ENCODE measurements around the gene CAMTA1.

CAMTA1 gene

DNA sequence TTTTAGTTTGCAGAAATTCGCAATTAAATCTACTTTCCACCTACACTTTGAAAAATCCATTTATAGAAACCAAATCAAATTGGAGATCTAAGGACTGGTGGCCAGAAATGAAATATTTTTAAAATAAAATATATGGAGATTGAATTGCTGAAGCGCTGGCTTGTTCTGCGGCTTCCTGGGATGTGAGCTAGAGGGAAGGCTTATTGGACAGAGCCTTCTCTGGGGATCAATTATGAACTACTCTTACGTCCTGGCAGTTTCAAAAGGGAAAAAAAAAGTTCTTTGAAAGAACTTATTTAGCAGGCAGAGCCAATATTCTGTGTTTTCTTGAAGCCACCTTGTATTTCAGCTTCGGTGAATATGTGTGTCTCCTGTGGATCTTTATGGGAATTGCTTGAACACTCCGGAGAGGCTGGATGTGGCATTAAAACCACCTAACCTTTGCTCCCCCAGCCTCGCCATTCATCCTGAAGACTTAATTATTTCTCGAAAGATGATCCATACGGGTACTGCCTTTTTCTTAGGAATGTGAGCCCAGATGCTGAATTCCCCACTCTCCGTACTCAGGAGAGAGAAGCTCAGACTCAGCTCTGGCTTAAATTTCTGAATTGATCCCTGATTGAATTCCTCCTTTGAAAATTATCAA is 506.9 kb downstream of the CAMTA1 start:
- Histone ChIP-seq H3K4me3 (ENCODE audit: low read depth in 1 of 2, low read length in 2 of 2) (no peak overlapping the region), H3K9me3 (ENCODE audit: low read length) (peaks cover 6% of the 10 kb centered on the region), H3K9ac (ENCODE audit: low read length) (no peak overlapping the region), H3K27ac (ENCODE audit: low read depth, low read length) (no peak overlapping the region), H3K4me1 (ENCODE audit: insufficient read depth, low read length) (peaks cover 27% of the 10 kb centered on the region), H3K36me3 (ENCODE audit: insufficient read depth, low read length) (no peaks in the 10 kb centered on the region), H3K27me3 (ENCODE audit: control insufficient read depth in 1 of 2, insufficient read depth in 2 of 2, low read length in 2 of 2) (no peaks in the 10 kb centered on the region)

DNA sequence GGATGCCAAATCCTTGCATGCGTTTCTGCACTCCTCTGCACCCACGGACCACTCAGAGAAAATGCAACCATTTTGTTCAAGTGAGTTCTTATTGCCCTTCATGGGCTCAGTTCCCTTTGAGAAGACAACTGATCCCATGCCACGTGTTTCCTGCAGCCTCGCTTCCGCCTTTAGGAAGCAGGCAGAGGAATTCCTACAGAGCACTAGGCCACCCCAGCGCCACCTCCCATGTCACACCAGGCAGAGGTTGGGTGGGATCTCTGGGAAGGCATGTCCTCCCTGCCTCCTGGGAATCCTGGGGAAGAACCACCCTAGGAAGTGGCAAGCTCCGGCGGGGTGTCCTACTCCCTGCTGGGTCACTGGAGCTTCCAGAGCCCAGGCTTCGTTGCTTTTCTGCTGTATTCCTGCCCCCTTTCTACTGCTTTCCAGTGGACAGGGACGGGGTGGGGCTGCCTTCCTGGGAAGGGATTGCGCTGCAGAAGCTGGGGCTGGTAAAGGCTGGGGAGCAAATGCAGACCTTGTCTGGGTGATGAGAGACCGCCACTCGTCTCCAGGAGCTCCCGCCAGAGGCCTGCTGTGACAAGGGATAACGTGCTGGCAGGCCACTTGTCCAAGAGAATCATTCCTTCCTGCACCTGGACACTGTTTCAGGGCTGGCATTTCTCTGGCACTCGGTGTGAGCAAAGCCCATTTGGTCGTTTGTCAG is 507.6 kb downstream of the CAMTA1 start:
- peaks cover 6% of the 10 kb centered on the region for H3K9me3 ChIP-seq (ENCODE audit: low read length)
- peaks cover 27% of the 10 kb centered on the region for H3K4me1 ChIP-seq (ENCODE audit: insufficient read depth, low read length)
- H3K4me3 ChIP-seq (ENCODE audit: low read depth in 1 of 2, low read length in 2 of 2) = no peak overlapping the region
- H3K9ac ChIP-seq (ENCODE audit: low read length) = no peak overlapping the region
- H3K27me3 ChIP-seq (ENCODE audit: control insufficient read depth in 1 of 2, insufficient read depth in 2 of 2, low read length in 2 of 2) = no peaks in the 10 kb centered on the region
- H3K27ac ChIP-seq (ENCODE audit: low read depth, low read length) = no peak overlapping the region
- H3K36me3 ChIP-seq (ENCODE audit: insufficient read depth, low read length) = no peaks in the 10 kb centered on the region

GRCh38 chr1:7293702-7294629 is 508.7 kb downstream of the CAMTA1 start:
- H3K4me1 ChIP-seq (ENCODE audit: insufficient read depth, low read length) = peaks cover 31% of the 10 kb centered on the region
- H3K9me3 ChIP-seq (ENCODE audit: low read length) = peaks cover 6% of the 10 kb centered on the region
- H3K27ac ChIP-seq (ENCODE audit: low read depth, low read length) = no peak overlapping the region
- H3K9ac ChIP-seq (ENCODE audit: low read length) = no peak overlapping the region
- H3K4me3 ChIP-seq (ENCODE audit: low read depth in 1 of 2, low read length in 2 of 2) = no peak overlapping the region
- H3K36me3 ChIP-seq (ENCODE audit: insufficient read depth, low read length) = no peaks in the 10 kb centered on the region
- H3K27me3 ChIP-seq (ENCODE audit: control insufficient read depth in 1 of 2, insufficient read depth in 2 of 2, low read length in 2 of 2) = no peaks in the 10 kb centered on the region

- Histone ChIP-seq H3K4me3 (ENCODE audit: low read depth in 1 of 2, low read length in 2 of 2) (no peak overlapping the region), H3K27ac (ENCODE audit: low read depth, low read length) (no peak overlapping the region), H3K4me1 (ENCODE audit: insufficient read depth, low read length) (peaks cover 38% of the 10 kb centered on the region), H3K9me3 (ENCODE audit: low read length) (peaks cover 6% of the 10 kb centered on the region), H3K36me3 (ENCODE audit: insufficient read depth, low read length) (no peaks in the 10 kb centered on the region), H3K27me3 (ENCODE audit: control insufficient read depth in 1 of 2, insufficient read depth in 2 of 2, low read length in 2 of 2) (no peaks in the 10 kb centered on the region), H3K9ac (ENCODE audit: low read length) (no peak overlapping the region)
Observed at GRCh38 chr1:7294636-7295035, 509.4 kb downstream of the CAMTA1 start.

DNA sequence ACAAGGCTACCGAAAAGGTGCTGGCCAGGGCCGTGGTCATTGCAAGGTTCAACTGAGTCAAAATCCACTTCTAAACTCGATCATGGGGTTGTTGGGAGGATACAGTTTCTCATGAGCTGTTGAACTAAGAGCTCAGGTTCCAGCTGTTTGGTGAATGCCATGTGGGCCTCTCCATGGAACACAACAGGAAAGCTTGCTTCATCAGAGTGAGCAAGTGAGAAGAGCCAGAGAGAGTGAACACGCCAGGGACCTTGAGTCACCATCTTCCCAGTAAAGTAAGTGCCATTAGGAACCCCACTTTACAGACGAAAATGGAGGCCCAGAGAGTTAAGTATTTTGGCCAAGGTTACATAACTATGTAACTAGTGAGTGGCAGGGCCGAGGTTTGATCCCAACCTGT is 510.7 kb downstream of the CAMTA1 start:
- Histone ChIP-seq H3K4me1 (ENCODE audit: insufficient read depth, low read length) (peaks cover 47% of the 10 kb centered on the region), H3K27me3 (ENCODE audit: control insufficient read depth in 1 of 2, insufficient read depth in 2 of 2, low read length in 2 of 2) (no peaks in the 10 kb centered on the region), H3K9me3 (ENCODE audit: low read length) (peaks cover 6% of the 10 kb centered on the region), H3K27ac (ENCODE audit: low read depth, low read length) (no peak overlapping the region), H3K36me3 (ENCODE audit: insufficient read depth, low read length) (no peaks in the 10 kb centered on the region), H3K4me3 (ENCODE audit: low read depth in 1 of 2, low read length in 2 of 2) (no peak overlapping the region), H3K9ac (ENCODE audit: low read length) (no peak overlapping the region)

- no peaks in the 10 kb centered on the region for H3K27me3 ChIP-seq (ENCODE audit: control insufficient read depth in 1 of 2, insufficient read depth in 2 of 2, low read length in 2 of 2)
- H3K36me3 ChIP-seq (ENCODE audit: insufficient read depth, low read length) = no peaks in the 10 kb centered on the region
- no peak overlapping the region for H3K9ac ChIP-seq (ENCODE audit: low read length)
- no peak overlapping the region for H3K4me3 ChIP-seq (ENCODE audit: low read depth in 1 of 2, low read length in 2 of 2)
- no peak overlapping the region for H3K27ac ChIP-seq (ENCODE audit: low read depth, low read length)
- H3K9me3 ChIP-seq (ENCODE audit: low read length) = peaks cover 6% of the 10 kb centered on the region
- peaks cover 39% of the 10 kb centered on the region for H3K4me1 ChIP-seq (ENCODE audit: insufficient read depth, low read length)
Observed at GRCh38 chr1:7296968-7297367, 511.7 kb downstream of the CAMTA1 start.

DNA sequence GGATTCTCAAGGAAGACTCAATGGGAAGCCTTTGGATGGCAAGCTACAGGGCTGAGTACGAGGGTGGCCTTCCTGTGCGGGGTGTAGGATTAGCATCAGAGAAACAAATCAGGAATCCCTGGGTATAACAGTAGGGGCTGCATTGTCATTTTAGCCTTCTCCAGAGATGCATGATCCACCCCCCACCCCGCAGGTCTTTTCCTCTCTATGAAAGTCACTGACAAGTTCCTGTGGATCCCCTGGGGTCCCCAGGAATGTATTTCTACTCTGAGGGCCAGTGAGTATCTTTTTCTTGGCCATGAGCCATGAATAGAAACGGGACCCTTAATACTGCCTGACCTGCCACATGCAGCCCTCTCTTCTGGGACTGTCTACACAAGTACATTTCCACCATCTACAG is 512.9 kb downstream of the CAMTA1 start:
- Histone ChIP-seq H3K9ac (ENCODE audit: low read length) (no peak overlapping the region), H3K4me1 (ENCODE audit: insufficient read depth, low read length) (peaks cover 27% of the 10 kb centered on the region), H3K27ac (ENCODE audit: low read depth, low read length) (no peak overlapping the region), H3K27me3 (ENCODE audit: control insufficient read depth in 1 of 2, insufficient read depth in 2 of 2, low read length in 2 of 2) (no peaks in the 10 kb centered on the region), H3K4me3 (ENCODE audit: low read depth in 1 of 2, low read length in 2 of 2) (no peak overlapping the region), H3K36me3 (ENCODE audit: insufficient read depth, low read length) (no peaks in the 10 kb centered on the region), H3K9me3 (ENCODE audit: low read length) (peaks cover 6% of the 10 kb centered on the region)

- peaks cover 6% of the 10 kb centered on the region for H3K9me3 ChIP-seq (ENCODE audit: low read length)
- H3K27me3 ChIP-seq (ENCODE audit: control insufficient read depth in 1 of 2, insufficient read depth in 2 of 2, low read length in 2 of 2) = no peaks in the 10 kb centered on the region
- no peak overlapping the region for H3K4me3 ChIP-seq (ENCODE audit: low read depth in 1 of 2, low read length in 2 of 2)
- no peak overlapping the region for H3K9ac ChIP-seq (ENCODE audit: low read length)
- no peaks in the 10 kb centered on the region for H3K36me3 ChIP-seq (ENCODE audit: insufficient read depth, low read length)
- H3K4me1 ChIP-seq (ENCODE audit: insufficient read depth, low read length) = peaks cover 27% of the 10 kb centered on the region
- peak overlapping the region; percentile 2 for H3K27ac ChIP-seq (ENCODE audit: low read depth, low read length)
Observed at GRCh38 chr1:7298749-7299151, 513.5 kb downstream of the CAMTA1 start.

GRCh38 chr1:7299329-7299799 is 514.1 kb downstream of the CAMTA1 start:
- H3K4me1 ChIP-seq (ENCODE audit: insufficient read depth, low read length) = peaks cover 27% of the 10 kb centered on the region
- H3K36me3 ChIP-seq (ENCODE audit: insufficient read depth, low read length) = no peaks in the 10 kb centered on the region
- H3K9ac ChIP-seq (ENCODE audit: low read length) = no peak overlapping the region
- H3K9me3 ChIP-seq (ENCODE audit: low read length) = peaks cover 6% of the 10 kb centered on the region
- no peaks in the 10 kb centered on the region for H3K27me3 ChIP-seq (ENCODE audit: control insufficient read depth in 1 of 2, insufficient read depth in 2 of 2, low read length in 2 of 2)
- H3K27ac ChIP-seq (ENCODE audit: low read depth, low read length) = peak overlapping the region; percentile 2
- no peak overlapping the region for H3K4me3 ChIP-seq (ENCODE audit: low read depth in 1 of 2, low read length in 2 of 2)

DNA sequence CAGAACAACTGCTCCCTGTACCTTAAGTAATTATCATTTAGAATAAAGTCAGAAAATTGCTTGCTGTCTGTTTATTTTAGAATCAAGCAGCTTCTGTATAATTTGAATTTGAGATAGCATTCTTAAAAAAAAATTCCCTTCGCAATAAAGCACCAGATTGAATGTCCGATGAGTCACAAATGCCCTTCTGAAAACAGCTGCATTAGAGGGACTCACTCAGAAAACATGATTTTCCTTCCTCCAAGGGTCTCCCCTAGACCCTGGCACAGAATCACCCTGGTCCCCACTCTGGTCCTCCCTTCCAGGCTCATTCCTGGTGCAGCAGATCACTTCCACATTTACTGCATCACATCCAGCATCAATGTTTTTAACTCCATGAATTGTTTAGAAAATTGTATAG is 514.7 kb downstream of the CAMTA1 start:
- Histone ChIP-seq H3K27ac (ENCODE audit: low read depth, low read length) (peak overlapping the region; percentile 2), H3K27me3 (ENCODE audit: control insufficient read depth in 1 of 2, insufficient read depth in 2 of 2, low read length in 2 of 2) (no peaks in the 10 kb centered on the region), H3K36me3 (ENCODE audit: insufficient read depth, low read length) (no peaks in the 10 kb centered on the region), H3K9me3 (ENCODE audit: low read length) (peaks cover 6% of the 10 kb centered on the region), H3K4me1 (ENCODE audit: insufficient read depth, low read length) (peaks cover 27% of the 10 kb centered on the region), H3K4me3 (ENCODE audit: low read depth in 1 of 2, low read length in 2 of 2) (no peak overlapping the region), H3K9ac (ENCODE audit: low read length) (no peak overlapping the region)

DNA sequence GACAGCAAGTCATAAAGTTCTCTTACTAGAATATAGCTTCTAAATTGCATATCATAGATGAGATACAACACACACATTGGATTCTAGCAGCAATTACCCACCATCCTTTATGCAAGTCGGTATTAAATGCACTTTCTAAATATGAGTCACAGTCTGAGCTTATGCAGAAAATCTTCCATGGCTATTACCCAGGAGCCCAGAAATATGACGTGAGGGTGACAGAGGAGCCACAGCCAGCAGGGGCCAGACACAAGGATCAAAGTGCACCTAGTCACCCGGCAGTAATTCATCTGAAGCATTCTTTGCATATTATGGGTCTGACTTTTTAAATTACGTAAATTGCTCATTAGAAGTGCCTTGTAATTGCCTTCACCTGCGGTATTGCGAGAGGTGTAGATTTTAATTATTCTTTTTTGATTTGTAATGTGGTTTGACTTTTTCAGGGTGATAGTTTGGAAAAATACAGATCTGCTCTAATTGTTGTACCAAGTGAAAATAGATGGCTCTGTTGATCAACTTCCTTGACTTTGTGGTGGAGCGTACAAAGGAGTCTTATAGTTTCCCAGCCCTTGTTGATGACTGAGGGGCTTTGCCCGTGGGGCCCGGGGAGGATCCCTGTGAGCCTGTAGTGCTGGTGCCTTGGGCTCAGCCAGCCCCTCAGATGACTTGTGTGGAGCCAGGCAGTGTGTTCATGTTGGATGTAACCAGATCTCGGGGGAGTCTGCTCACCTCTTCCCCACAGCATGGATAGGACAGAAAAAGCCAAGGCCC is 515.8 kb downstream of the CAMTA1 start:
- H3K36me3 ChIP-seq (ENCODE audit: insufficient read depth, low read length) = no peaks in the 10 kb centered on the region
- H3K27me3 ChIP-seq (ENCODE audit: control insufficient read depth in 1 of 2, insufficient read depth in 2 of 2, low read length in 2 of 2) = no peaks in the 10 kb centered on the region
- H3K9ac ChIP-seq (ENCODE audit: low read length) = no peak overlapping the region
- H3K9me3 ChIP-seq (ENCODE audit: low read length) = peaks cover 4% of the 10 kb centered on the region
- peaks cover 27% of the 10 kb centered on the region for H3K4me1 ChIP-seq (ENCODE audit: insufficient read depth, low read length)
- H3K27ac ChIP-seq (ENCODE audit: low read depth, low read length) = no peak overlapping the region
- no peak overlapping the region for H3K4me3 ChIP-seq (ENCODE audit: low read depth in 1 of 2, low read length in 2 of 2)

Data from muscle layer of colon (tissue), 2 donors.